ENCODE results near the gene CTNNBL1. TPM values are rescaled to one million over a fixed set of nuclear protein-coding genes. Genes with fewer than 3 reads are reported as not detected.

The CTNNBL1 gene, protein sequence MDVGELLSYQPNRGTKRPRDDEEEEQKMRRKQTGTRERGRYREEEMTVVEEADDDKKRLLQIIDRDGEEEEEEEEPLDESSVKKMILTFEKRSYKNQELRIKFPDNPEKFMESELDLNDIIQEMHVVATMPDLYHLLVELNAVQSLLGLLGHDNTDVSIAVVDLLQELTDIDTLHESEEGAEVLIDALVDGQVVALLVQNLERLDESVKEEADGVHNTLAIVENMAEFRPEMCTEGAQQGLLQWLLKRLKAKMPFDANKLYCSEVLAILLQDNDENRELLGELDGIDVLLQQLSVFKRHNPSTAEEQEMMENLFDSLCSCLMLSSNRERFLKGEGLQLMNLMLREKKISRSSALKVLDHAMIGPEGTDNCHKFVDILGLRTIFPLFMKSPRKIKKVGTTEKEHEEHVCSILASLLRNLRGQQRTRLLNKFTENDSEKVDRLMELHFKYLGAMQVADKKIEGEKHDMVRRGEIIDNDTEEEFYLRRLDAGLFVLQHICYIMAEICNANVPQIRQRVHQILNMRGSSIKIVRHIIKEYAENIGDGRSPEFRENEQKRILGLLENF
- 31.3 TPM for total RNA-seq

DNA sequence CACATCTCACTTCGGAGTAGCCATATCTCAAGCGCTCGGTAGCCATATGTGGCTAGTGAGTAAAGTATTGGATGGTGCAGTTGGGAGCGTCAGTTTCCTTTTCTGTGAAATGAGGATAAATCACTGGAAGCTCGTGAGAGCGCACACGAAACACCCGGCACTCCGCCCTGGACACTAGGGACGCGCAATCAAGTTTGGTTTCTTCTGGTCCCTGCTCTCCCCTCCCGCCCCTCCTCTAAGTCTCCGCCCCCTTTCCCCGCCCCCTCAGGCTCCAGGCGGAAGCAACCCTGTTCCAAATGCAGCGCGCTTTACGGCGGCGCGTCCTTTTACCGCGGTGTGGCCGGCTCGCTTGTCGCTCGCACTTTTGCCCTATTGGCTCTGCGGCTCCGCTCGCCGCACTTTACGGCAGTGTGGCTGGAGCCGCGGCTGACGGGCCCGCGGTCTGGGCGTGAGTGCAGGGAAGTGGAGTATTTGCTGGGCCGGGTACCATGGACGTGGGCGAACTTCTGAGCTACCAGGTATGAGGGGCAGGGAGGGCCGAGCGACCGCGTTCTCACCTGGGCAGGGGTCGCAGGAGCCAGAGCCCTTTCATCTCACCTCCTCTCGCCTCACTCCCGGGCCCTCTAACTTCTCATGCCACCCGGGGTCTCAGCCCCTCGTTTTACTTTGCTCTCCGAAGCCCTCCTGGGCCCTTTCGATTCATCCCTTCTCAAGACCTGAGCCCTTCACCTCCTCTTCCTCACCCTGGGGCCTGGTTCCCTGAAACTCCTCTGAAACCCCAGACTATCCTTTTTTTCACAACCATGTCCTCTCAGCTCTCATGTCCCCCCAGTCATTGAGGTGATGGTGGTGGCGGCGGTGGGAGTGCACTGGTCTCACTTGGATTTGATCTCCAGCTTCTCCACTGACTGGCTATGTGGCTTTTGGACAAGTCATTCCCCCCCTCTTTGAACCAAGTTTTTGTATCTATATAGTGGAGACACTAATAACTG, at the start of gene CTNNBL1:
Gene CTNNBL1 (plus strand): TSS at position 396 of the 992 bp plus-strand sequence. CDS start 93 bp downstream, at position 489.
- no peaks in the 10 kb centered on the region for H3K9me3 ChIP-seq (ENCODE audit: control insufficient read depth in 3 of 3, low read length in 3 of 3)
- H3K9ac ChIP-seq (ENCODE audit: low read depth in 1 of 3, low read length in 3 of 3) = peak within 1 kb of the TSS; percentile 93 to 96 (median 94)
- H3K36me3 ChIP-seq (ENCODE audit: control insufficient read depth in 3 of 3, insufficient read depth in 3 of 3, low read length in 3 of 3) = no peaks in the 10 kb centered on the region
- peak within 1 kb of the TSS; percentile 90 to 97 (median 93) for H3K4me3 ChIP-seq (ENCODE audit: low read length in 3 of 3)
- H3K27ac ChIP-seq (ENCODE audit: low read depth, low read length) = peak within 1 kb of the TSS; percentile 42
- peaks cover 0 to 2% (median 0%) of the 10 kb centered on the region in 3 donors for H3K27me3 ChIP-seq (ENCODE audit: control insufficient read depth in 3 of 3, insufficient read depth in 3 of 3, low read length in 3 of 3)
- peaks cover 6 to 13% (median 12%) of the 10 kb centered on the region in 3 donors for H3K4me1 ChIP-seq (ENCODE audit: control insufficient read depth in 3 of 3, insufficient read depth in 3 of 3, low read length in 3 of 3)

DNA sequence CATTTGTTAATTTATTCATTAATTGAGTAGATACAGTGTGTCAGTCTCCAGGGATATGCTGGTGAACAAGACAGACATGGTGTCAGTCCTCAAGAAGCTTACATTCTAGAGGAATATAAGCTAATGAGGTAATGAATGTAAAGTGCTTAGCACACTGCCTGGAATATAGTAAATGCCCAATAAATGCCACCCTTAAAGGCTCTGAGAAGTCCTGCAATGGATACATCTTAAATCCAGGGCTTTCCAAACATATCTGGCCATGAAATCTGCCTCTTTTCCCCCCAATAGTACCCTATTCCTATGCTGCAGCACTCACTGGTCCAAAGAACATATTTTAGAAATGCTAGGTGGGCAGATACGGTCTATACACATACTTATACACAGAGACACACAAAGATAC, 49.2 kb upstream of the CTNNBL1 start:
- Histone ChIP-seq H3K4me3 (ENCODE audit: low read length in 3 of 3) (no peak overlapping the region), H3K9ac (ENCODE audit: low read depth in 1 of 3, low read length in 3 of 3) (no peak overlapping the region), H3K9me3 (ENCODE audit: control insufficient read depth in 3 of 3, low read length in 3 of 3) (no peaks in the 10 kb centered on the region), H3K4me1 (ENCODE audit: control insufficient read depth in 3 of 3, insufficient read depth in 3 of 3, low read length in 3 of 3) (no peaks in the 10 kb centered on the region), H3K36me3 (ENCODE audit: control insufficient read depth in 3 of 3, insufficient read depth in 3 of 3, low read length in 3 of 3) (no peaks in the 10 kb centered on the region), H3K27me3 (ENCODE audit: control insufficient read depth in 3 of 3, insufficient read depth in 3 of 3, low read length in 3 of 3) (peaks cover 11 to 23% (median 14%) of the 10 kb centered on the region in 3 donors), H3K27ac (ENCODE audit: low read depth, low read length) (no peak overlapping the region)

DNA sequence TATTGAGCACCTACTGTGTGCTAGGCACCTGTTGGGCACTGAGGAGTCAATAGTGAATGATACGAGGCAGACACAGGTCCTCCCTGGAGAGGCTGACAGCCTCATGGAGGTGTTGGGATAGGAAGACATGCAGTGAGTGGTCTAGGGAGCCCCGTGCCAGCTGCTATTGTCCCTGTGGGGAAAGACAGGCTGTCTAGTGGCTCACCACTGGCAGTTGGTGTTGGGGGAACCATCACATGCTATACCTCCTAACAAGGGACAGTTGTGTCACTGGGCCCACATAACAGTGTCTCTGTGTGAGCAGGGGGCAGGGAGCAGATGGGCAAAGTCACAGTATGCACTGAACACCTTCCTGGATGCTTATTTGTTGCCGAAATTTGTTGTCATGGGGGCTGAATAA, 45.9 kb upstream of the CTNNBL1 start:
- Histone ChIP-seq H3K9ac (ENCODE audit: low read depth in 1 of 3, low read length in 3 of 3) (no peak overlapping the region), H3K36me3 (ENCODE audit: control insufficient read depth in 3 of 3, insufficient read depth in 3 of 3, low read length in 3 of 3) (no peaks in the 10 kb centered on the region), H3K27me3 (ENCODE audit: control insufficient read depth in 3 of 3, insufficient read depth in 3 of 3, low read length in 3 of 3) (peaks cover 0 to 6% (median 5%) of the 10 kb centered on the region in 3 donors), H3K9me3 (ENCODE audit: control insufficient read depth in 3 of 3, low read length in 3 of 3) (no peaks in the 10 kb centered on the region), H3K27ac (ENCODE audit: low read depth, low read length) (no peak overlapping the region), H3K4me1 (ENCODE audit: control insufficient read depth in 3 of 3, insufficient read depth in 3 of 3, low read length in 3 of 3) (no peaks in the 10 kb centered on the region), H3K4me3 (ENCODE audit: low read length in 3 of 3) (no peak overlapping the region)

DNA sequence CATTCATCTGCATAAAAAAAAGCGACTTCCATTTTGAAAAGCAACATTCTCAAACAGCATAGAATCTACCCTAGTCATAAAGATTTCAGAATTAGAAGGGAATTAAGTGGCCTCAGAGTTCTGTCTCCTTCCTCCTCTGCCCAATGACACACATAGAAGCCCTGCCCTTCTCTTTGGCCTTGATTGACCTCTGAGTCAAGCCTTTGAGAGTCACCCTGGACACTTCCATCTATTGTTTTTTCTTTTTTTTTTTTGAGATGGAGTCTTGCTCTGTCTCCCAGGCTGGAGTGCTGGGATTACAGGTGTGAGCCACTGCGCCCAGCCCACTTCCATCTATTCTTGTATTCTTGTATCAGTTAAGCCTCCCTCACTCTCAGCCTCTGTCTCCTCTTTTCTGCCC, 44.8 kb upstream of the CTNNBL1 start:
- peaks cover 0 to 6% (median 5%) of the 10 kb centered on the region in 3 donors for H3K27me3 ChIP-seq (ENCODE audit: control insufficient read depth in 3 of 3, insufficient read depth in 3 of 3, low read length in 3 of 3)
- H3K9me3 ChIP-seq (ENCODE audit: control insufficient read depth in 3 of 3, low read length in 3 of 3) = no peaks in the 10 kb centered on the region
- no peak overlapping the region for H3K4me3 ChIP-seq (ENCODE audit: low read length in 3 of 3)
- H3K9ac ChIP-seq (ENCODE audit: low read depth in 1 of 3, low read length in 3 of 3) = no peak overlapping the region
- H3K4me1 ChIP-seq (ENCODE audit: control insufficient read depth in 3 of 3, insufficient read depth in 3 of 3, low read length in 3 of 3) = no peaks in the 10 kb centered on the region
- no peak overlapping the region for H3K27ac ChIP-seq (ENCODE audit: low read depth, low read length)
- H3K36me3 ChIP-seq (ENCODE audit: control insufficient read depth in 3 of 3, insufficient read depth in 3 of 3, low read length in 3 of 3) = no peaks in the 10 kb centered on the region

DNA sequence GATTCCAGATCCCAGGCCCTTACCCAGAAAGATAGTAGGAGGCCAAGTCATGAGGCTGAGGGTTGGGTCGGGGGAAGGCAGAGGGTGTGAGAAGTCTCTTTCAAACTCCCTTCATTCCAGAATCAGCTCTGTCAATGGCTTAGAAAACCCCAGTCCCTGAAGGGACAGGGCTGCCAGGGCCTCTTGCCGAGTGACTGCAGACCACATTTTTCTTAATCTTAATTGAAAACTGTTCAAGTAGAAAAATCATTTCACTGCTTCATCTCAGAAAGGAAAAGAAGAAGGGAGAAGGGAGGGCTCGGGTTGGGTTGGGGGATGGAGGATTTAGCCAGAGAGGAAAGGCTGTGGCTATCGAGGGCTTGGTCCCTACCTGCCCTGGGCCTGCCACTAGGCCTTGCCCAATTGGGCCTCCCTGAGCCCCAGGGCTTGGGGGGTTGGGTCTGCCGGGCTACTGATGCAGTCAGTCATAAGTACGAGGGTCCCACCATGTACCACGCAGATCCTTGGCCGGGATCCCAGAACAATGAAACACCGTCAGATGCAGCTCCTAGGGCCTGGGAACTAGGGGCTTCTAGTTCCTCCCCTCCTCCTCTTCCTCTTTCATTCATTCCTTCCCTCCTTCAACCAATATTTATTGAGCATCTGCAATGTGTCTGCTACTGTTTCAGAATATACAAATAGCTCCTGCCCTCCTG, 44.0 kb upstream of the CTNNBL1 start:
- Histone ChIP-seq H3K4me1 (ENCODE audit: control insufficient read depth in 3 of 3, insufficient read depth in 3 of 3, low read length in 3 of 3) (no peaks in the 10 kb centered on the region), H3K36me3 (ENCODE audit: control insufficient read depth in 3 of 3, insufficient read depth in 3 of 3, low read length in 3 of 3) (no peaks in the 10 kb centered on the region), H3K4me3 (ENCODE audit: low read length in 3 of 3) (no peak overlapping the region), H3K9me3 (ENCODE audit: control insufficient read depth in 3 of 3, low read length in 3 of 3) (no peaks in the 10 kb centered on the region), H3K27me3 (ENCODE audit: control insufficient read depth in 3 of 3, insufficient read depth in 3 of 3, low read length in 3 of 3) (peaks cover 0 to 6% (median 5%) of the 10 kb centered on the region in 3 donors), H3K9ac (ENCODE audit: low read depth in 1 of 3, low read length in 3 of 3) (no peak overlapping the region), H3K27ac (ENCODE audit: low read depth, low read length) (no peak overlapping the region)

DNA sequence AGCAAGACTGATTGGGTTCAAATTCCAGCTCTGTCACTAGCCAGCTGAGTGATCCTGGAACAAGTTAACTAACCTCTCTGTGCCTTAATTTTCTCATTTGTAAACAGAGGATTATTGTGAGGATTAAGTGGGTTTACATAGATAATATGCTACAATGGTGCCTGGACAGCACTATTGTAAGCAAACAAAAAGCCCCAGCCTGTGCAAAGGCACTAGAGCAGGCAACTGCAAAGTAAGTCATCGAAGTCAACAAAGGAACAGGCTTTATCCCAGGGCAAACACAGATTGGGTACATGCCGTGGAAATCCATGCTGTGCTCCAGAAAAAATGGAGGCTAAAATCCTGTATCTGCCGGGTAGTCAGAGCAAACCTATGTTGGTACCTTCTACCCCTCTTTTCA, 43.2 kb upstream of the CTNNBL1 start:
- H3K9me3 ChIP-seq (ENCODE audit: control insufficient read depth in 3 of 3, low read length in 3 of 3) = no peaks in the 10 kb centered on the region
- H3K27ac ChIP-seq (ENCODE audit: low read depth, low read length) = no peak overlapping the region
- H3K4me3 ChIP-seq (ENCODE audit: low read length in 3 of 3) = no peak overlapping the region
- H3K36me3 ChIP-seq (ENCODE audit: control insufficient read depth in 3 of 3, insufficient read depth in 3 of 3, low read length in 3 of 3) = no peaks in the 10 kb centered on the region
- H3K27me3 ChIP-seq (ENCODE audit: control insufficient read depth in 3 of 3, insufficient read depth in 3 of 3, low read length in 3 of 3) = peaks cover 0 to under 1% (median 0%) of the 10 kb centered on the region in 3 donors
- H3K4me1 ChIP-seq (ENCODE audit: control insufficient read depth in 3 of 3, insufficient read depth in 3 of 3, low read length in 3 of 3) = no peaks in the 10 kb centered on the region
- H3K9ac ChIP-seq (ENCODE audit: low read depth in 1 of 3, low read length in 3 of 3) = no peak overlapping the region

DNA sequence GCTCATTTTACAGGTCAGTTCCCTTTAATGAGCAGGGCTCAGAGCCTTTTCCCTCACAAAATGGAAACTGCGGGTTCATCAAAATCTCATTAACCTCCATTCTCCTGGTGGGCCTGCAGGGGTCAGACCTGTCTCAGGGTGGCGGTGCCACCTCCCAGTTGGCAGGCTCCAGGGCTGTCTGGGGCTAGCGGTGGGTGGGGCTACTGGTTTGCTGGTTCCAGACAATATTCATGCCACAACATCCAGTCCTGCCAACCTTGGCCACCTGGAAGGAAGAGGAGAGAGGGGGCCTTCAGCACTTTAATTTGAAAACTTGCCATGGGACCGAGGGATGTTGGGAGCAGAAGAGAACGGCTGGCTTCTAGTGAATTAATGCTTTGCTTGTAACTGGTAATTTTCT, 41.9 kb upstream of the CTNNBL1 start:
- no peaks in the 10 kb centered on the region for H3K4me1 ChIP-seq (ENCODE audit: control insufficient read depth in 3 of 3, insufficient read depth in 3 of 3, low read length in 3 of 3)
- H3K9me3 ChIP-seq (ENCODE audit: control insufficient read depth in 3 of 3, low read length in 3 of 3) = no peaks in the 10 kb centered on the region
- H3K27me3 ChIP-seq (ENCODE audit: control insufficient read depth in 3 of 3, insufficient read depth in 3 of 3, low read length in 3 of 3) = no peaks in the 10 kb centered on the region
- no peak overlapping the region for H3K9ac ChIP-seq (ENCODE audit: low read depth in 1 of 3, low read length in 3 of 3)
- H3K27ac ChIP-seq (ENCODE audit: low read depth, low read length) = no peak overlapping the region
- no peak overlapping the region for H3K4me3 ChIP-seq (ENCODE audit: low read length in 3 of 3)
- H3K36me3 ChIP-seq (ENCODE audit: control insufficient read depth in 3 of 3, insufficient read depth in 3 of 3, low read length in 3 of 3) = no peaks in the 10 kb centered on the region

DNA sequence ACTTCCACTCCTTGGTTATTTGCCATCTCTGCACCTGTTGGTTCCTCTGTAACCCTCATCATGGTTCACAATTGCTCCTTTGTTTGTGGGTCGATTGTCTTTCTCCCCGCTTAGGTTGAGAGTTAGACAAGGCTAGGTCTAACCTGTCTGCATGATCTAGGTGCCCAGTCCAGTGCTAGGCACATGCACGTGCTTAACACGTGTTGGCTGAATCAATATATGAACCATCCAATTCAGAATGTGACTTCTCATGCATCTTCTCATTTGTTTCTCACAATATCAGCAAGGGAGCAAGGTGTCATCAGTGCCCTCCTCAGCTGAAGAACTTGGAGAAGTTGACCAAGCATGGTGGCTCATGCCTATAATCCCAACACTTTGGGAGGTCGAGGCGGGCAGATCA, 36.9 kb upstream of the CTNNBL1 start:
- H3K27ac ChIP-seq (ENCODE audit: low read depth, low read length) = no peak overlapping the region
- no peak overlapping the region for H3K9ac ChIP-seq (ENCODE audit: low read depth in 1 of 3, low read length in 3 of 3)
- no peaks in the 10 kb centered on the region for H3K9me3 ChIP-seq (ENCODE audit: control insufficient read depth in 3 of 3, low read length in 3 of 3)
- no peaks in the 10 kb centered on the region for H3K4me1 ChIP-seq (ENCODE audit: control insufficient read depth in 3 of 3, insufficient read depth in 3 of 3, low read length in 3 of 3)
- H3K4me3 ChIP-seq (ENCODE audit: low read length in 3 of 3) = no peak overlapping the region
- no peaks in the 10 kb centered on the region for H3K27me3 ChIP-seq (ENCODE audit: control insufficient read depth in 3 of 3, insufficient read depth in 3 of 3, low read length in 3 of 3)
- no peaks in the 10 kb centered on the region for H3K36me3 ChIP-seq (ENCODE audit: control insufficient read depth in 3 of 3, insufficient read depth in 3 of 3, low read length in 3 of 3)

DNA sequence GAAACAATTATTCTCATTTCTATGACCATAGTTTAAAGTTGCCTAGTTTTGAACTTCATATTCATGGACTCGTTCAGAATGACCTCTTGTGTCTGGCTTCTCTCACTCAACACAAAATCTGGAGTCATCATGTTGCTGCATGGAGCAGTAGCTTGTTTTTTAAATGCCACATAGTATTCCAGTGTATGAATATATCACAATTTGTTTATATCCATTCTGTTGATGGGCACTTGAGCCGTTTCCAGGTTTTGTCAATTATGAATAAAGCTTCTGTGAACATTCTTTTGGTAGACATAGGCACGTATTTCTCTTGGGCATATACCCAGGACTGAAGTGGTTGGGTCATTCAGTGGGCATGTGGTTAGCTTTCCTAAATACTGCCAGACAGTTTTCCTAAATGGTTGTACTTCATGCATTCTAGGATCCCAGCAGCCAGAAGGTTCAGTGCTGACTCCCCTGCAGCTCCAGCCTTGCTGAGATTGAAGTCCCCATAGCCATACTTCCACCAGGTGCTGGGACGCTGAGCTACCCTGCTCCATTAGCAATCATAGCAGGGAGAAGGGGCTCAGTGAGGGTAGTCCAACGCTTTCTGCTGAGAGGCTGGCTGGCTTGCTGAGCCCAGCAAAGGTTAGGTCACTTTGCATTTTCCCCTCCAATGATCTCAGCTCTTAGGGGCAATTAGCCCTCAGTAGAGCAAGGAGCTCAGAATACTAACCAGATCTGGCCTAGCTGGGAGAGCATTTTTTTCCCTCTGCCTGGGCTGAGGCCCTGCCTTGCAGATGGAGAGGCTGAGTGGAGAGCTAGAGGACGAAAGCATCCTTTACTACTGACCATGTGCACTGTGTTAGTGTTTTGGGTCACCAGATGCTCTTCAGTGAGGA, 35.7 kb upstream of the CTNNBL1 start:
- no peak overlapping the region for H3K27ac ChIP-seq (ENCODE audit: low read depth, low read length)
- H3K9me3 ChIP-seq (ENCODE audit: control insufficient read depth in 3 of 3, low read length in 3 of 3) = no peaks in the 10 kb centered on the region
- no peaks in the 10 kb centered on the region for H3K36me3 ChIP-seq (ENCODE audit: control insufficient read depth in 3 of 3, insufficient read depth in 3 of 3, low read length in 3 of 3)
- H3K27me3 ChIP-seq (ENCODE audit: control insufficient read depth in 3 of 3, insufficient read depth in 3 of 3, low read length in 3 of 3) = no peaks in the 10 kb centered on the region
- H3K9ac ChIP-seq (ENCODE audit: low read depth in 1 of 3, low read length in 3 of 3) = no peak overlapping the region
- H3K4me1 ChIP-seq (ENCODE audit: control insufficient read depth in 3 of 3, insufficient read depth in 3 of 3, low read length in 3 of 3) = no peaks in the 10 kb centered on the region
- no peak overlapping the region for H3K4me3 ChIP-seq (ENCODE audit: low read length in 3 of 3)
